Peyer's patch (tissue), 4 donors: Measurements from ENCODE around the gene UGCG.

Source experiments
- POLR2A ChIP-seq, 2 donors: fragments of 450-650 bp; IDR thresholded peaks; one replicate each; pipeline ENCODE4 v1.5.1; 2017; ENCODE audit warnings: antibody characterized with exemption in 2 of 2, mild to moderate bottlenecking in 2 of 2, moderate library complexity in 2 of 2
- TF ChIP-seq, protein P1 (sequence below), 6 experiments: fragments of 450-650 bp in 4 of 6; fragments of 200-600 bp in 2 of 6; sonication (generic) in 1 of 6; IDR thresholded peaks; one replicate each; pipeline ENCODE4 v1.5.1; 2017 to 2019; ENCODE audit warnings: antibody characterized with exemption in 6 of 6, mild to moderate bottlenecking in 3 of 6, moderate library complexity in 1 of 6

DNA sequence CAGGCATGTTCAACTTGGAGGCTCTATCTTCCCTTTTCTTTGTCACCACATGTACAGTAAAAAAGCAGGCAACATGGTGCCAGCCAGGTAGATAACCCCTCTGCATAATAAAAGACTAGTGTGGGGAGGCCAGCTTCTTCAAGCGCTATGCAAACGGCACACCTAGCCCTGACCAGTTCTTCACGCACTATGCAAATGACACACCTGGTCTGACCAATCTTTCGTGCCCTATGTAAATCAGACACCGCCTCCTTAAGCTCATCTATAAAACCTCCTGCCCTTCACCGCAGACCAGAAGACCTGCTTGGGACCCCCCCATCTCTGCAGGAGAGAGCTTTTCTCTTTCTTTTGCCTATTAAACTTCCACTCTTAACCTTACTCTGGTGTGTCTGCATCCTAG, 28.1 kb upstream of the UGCG start:
- TF ChIP-seq, protein P1, sequence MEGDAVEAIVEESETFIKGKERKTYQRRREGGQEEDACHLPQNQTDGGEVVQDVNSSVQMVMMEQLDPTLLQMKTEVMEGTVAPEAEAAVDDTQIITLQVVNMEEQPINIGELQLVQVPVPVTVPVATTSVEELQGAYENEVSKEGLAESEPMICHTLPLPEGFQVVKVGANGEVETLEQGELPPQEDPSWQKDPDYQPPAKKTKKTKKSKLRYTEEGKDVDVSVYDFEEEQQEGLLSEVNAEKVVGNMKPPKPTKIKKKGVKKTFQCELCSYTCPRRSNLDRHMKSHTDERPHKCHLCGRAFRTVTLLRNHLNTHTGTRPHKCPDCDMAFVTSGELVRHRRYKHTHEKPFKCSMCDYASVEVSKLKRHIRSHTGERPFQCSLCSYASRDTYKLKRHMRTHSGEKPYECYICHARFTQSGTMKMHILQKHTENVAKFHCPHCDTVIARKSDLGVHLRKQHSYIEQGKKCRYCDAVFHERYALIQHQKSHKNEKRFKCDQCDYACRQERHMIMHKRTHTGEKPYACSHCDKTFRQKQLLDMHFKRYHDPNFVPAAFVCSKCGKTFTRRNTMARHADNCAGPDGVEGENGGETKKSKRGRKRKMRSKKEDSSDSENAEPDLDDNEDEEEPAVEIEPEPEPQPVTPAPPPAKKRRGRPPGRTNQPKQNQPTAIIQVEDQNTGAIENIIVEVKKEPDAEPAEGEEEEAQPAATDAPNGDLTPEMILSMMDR (IDR thresholded peaks at IDR 0.05): no peak
- TF ChIP-seq POLR2A (IDR thresholded peaks at IDR 0.05): no peak
